GM12872 (cell line): Measurements from ENCODE around the gene MPZL2.

Experiments
- TF ChIP-seq, protein P1 (sequence below): IDR thresholded peaks from 3 replicates; pipeline ENCODE4 v1.5.1; 2011; ENCODE audit warnings: low read depth, mild to moderate bottlenecking, low read length, moderate library complexity; ENCODE audit not compliant: insufficient read depth

MPZL2 gene

DNA sequence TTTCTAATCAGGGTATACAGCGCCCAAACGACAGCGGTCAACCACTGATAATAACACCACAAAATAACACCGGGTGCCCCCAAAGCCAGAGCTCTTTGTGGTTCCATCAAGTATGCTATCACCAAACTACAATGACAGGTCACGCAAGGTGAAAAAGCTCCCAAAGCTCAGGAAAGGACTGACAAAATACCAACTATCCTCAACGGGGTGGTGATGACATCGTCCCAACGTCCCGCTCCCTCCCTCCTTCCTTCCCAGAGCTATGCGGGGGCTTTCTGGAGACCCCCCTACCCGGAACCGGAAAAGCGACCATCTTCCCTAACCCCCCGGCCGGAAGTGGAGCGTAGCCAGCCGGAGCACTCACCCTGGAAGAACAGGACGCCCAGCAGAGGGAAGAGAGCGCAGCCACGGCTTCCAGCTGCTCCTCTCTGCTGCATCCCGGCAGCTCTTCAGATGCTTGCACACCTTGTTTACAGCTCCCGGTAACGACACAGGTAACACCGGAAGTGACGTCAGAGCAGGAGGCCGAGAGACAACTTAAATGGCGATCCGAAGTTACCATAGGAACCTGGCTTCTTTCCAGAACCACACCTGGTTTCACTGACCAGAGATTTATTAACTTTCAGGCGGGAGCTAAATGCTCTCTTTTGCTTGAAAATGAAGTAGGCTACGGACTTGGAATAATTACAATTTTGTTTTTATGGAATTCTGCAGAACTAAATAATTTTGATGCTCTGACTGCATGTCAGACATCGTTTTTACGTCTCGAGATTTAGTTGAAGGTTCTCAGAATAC is 12.0 kb downstream of the MPZL2 start, which contains the start of gene MPZL3:
Gene MPZL3, minus strand, starts transcription at position 508 of the 795 bp plus-strand sequence. Its CDS starts 71 bp downstream, at position 437.
- TF ChIP-seq, protein P1, sequence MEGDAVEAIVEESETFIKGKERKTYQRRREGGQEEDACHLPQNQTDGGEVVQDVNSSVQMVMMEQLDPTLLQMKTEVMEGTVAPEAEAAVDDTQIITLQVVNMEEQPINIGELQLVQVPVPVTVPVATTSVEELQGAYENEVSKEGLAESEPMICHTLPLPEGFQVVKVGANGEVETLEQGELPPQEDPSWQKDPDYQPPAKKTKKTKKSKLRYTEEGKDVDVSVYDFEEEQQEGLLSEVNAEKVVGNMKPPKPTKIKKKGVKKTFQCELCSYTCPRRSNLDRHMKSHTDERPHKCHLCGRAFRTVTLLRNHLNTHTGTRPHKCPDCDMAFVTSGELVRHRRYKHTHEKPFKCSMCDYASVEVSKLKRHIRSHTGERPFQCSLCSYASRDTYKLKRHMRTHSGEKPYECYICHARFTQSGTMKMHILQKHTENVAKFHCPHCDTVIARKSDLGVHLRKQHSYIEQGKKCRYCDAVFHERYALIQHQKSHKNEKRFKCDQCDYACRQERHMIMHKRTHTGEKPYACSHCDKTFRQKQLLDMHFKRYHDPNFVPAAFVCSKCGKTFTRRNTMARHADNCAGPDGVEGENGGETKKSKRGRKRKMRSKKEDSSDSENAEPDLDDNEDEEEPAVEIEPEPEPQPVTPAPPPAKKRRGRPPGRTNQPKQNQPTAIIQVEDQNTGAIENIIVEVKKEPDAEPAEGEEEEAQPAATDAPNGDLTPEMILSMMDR, result no peak

DNA sequence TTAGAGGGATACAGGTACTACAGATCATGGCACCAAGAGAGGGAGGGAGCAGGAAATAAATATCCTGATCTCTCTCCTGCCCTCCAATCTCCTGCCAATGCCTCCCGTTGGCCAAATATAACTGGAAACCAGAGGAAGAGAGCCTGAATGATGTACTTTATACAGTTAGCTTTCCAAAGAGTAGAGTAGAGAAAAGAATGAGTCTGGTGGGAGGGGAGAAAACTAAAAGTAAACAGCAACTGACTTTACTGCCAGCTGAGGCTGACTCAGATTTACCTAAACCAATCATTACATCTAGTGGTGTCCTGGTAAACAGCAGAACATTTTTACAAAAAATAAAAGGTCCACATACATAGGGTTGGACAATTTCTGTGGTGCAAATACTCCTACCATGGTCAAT is 17.1 kb downstream of the MPZL2 start:
- TF ChIP-seq, protein P1, result no peak

DNA sequence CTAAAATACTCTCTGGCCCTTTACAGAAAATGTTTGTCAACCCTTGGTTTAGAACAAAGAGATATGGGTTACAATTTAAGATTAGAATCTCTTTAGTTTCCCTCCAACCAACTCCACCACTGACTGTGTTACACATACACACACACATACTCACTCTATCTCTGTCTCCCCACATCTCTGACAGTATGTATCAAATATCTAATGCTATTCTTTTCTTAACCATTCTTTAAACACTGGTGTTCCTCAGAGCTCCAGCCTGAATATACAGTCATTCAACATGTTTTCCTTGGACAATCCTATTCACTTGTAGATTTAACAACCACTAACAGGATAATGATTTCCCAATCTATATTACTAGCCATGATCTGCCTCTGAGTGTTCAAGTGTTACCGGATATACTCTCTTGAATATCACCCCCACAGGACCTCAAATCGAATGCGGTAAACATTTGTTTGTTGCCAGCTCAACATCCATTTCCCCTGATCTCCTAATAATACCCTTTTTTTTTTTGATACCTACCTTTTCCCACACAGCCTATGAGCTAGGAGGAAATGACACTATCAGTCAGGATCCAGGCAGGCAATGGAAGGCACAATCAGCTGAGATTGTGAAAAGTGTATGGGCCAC is 18.0 kb downstream of the MPZL2 start:
- TF ChIP-seq, protein P1, result no peak

DNA sequence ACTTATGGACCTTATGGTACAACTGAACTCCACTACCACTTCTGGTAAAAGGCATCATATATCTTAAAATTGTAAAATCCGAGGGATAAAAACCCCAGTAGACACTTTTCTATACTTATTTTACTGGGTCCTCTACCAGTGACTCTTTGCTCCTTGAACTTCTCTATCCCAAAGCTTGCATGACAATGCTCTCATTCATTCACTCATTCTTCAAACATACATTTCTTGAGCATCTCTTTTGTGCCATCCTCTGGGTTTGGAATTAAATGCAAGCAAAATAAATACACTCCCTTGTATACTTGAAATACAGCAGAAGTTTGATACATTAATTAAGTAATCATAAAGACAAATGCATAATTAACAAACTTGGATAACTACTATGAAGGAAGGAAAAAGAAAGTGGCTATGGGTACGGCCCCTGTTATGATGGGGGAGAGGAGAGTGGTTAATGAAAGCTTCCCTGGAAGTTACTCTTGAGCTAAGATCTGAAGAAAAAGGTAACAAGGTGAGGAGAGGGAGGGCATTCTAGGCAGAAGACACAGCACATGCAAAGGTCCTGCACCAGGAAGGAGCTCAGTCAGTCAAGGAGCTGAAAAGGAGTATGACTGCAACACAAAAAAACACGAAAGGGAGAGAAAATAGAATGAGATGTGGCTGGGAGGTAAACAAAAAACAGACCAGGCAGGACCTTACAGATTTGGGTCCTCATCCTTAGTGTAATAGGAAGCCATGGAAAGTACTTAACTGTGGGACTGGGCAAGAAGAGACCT is 19.9 kb downstream of the MPZL2 start:
- TF ChIP-seq, protein P1, result no peak

DNA sequence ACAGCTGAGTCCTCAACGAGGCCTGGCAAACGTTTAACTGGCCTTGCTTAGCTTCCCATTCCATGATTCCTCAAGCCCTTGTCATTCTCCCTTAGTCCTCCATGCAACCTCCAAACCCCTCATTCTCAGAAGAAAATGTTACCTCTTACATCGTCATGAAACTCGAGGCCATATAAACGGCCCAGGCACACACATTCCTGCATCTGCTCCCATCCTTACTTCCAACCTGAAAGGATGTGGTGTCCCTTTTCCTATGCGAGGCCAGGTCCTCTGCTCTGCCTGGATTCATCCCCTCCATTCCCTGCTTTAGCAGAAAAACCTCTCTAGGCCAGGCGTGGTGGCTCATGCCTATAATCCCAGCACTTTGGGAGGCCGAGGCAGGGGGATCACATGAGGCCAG is 20.9 kb downstream of the MPZL2 start:
- TF ChIP-seq, protein P1, result no peak

DNA sequence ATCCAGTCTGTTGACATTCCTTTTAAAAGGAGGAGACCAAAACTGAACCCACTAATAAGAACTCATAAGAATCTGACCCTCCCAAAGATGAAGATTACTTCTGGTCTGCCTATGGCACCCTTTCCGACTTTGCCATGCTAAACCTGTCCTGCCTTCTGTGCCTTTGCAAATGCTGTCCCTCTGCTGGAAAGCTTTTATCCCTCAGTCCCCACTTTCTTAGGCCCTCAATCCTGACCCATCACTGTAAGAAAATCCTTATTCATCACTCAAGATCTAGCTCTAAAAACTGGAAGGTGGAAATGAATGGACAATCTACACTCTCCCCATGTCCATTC is 22.4 kb downstream of the MPZL2 start:
- TF ChIP-seq, protein P1, result no peak
